MG63 (cell line): ENCODE data around the gene TNFAIP6. TPM values are rescaled to one million over a fixed set of nuclear protein-coding genes. Genes with fewer than 3 reads are reported as not detected.
"Not testable (repeated sequence)": the region's sequence is repeated elsewhere in the genome, so short reads cannot be mapped to it uniquely, and the experiment has no call there.

ENCODE experiments used
- DNase-seq: peaks from one replicate; pipeline ENCODE4 v3.0.0-alpha.2; 2020
- H3K27me3 ChIP-seq: fragments of 250-450 bp; sonication (Bioruptor Pico); 2 replicates; pipeline ENCODE4 v1.5.1; 2020; ENCODE audit warnings: mild to moderate bottlenecking, moderate library complexity
- H3K36me3 ChIP-seq: fragments of 250-450 bp; sonication (Bioruptor Pico); 2 replicates; pipeline ENCODE4 v1.5.1; 2020; ENCODE audit warnings: mild to moderate bottlenecking, moderate library complexity
- H3K4me3 ChIP-seq: fragments of 250-450 bp; sonication (Bioruptor Pico); 2 replicates; pipeline ENCODE4 v1.5.1; 2020; ENCODE audit warnings: mild to moderate bottlenecking, moderate library complexity
- H3K9me3 ChIP-seq: fragments of 250-450 bp; sonication (Bioruptor Pico); 2 replicates; pipeline ENCODE4 v1.5.1; 2020; ENCODE audit warnings: mild to moderate bottlenecking, moderate library complexity
- total RNA-seq: library from RNA; depleted of rRNA; stranded (reverse); fragments of >200 nt; shearing (Covaris generic); gene quantifications from 2 replicates; pipeline ENCODE4 v1.2.3, GENCODE V29; 2014; ENCODE audit warnings: low replicate concordance; rRNA removed

Gene TNFAIP6
- total RNA-seq, 1 experiment from 2014 or later = 1.8 TPM

GRCh38 chr2:151399981-151400380 is 42.6 kb downstream of the TNFAIP6 start:
- Histone ChIP-seq H3K9me3 (no peaks in the 10 kb centered on the region), H3K4me3 (no peak overlapping the region), H3K36me3 (no peaks in the 10 kb centered on the region), H3K27me3 (no peaks in the 10 kb centered on the region)
- no peak for DNase-seq

DNA sequence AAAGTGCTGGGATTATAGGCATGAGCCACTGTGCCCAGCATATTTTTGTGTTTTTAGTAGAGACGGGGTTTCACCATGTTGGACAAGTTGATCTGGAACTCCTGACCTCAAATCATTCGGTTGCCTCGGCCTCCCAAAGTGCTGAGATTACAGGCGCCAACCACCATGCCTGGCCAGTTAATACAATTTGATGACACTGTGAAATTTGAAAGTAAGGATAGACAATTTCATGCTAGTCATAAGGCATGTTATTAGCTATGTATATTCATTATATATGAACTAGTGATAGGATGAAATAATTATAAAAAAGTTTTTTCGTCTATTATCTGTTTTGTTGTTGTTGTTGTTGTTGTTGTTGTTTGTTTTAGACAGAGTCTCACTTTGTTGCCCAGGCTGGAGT is 43.8 kb downstream of the TNFAIP6 start:
- no peaks in the 10 kb centered on the region for H3K27me3 ChIP-seq
- H3K36me3 ChIP-seq = no peaks in the 10 kb centered on the region
- H3K4me3 ChIP-seq = no peak overlapping the region
- no peak for DNase-seq
- H3K9me3 ChIP-seq = no peaks in the 10 kb centered on the region

GRCh38 chr2:151403914-151404313 is 46.5 kb downstream of the TNFAIP6 start:
- DNase-seq = no peak
- H3K27me3 ChIP-seq = no peaks in the 10 kb centered on the region
- no peaks in the 10 kb centered on the region for H3K36me3 ChIP-seq
- no peaks in the 10 kb centered on the region for H3K9me3 ChIP-seq
- H3K4me3 ChIP-seq = no peak overlapping the region

GRCh38 chr2:151405376-151405775 is 48.0 kb downstream of the TNFAIP6 start:
- no peaks in the 10 kb centered on the region for H3K9me3 ChIP-seq
- no peak overlapping the region for H3K4me3 ChIP-seq
- H3K27me3 ChIP-seq = no peaks in the 10 kb centered on the region
- DNase-seq = no peak
- no peaks in the 10 kb centered on the region; the same call in 1 of the 2 replicates for H3K36me3 ChIP-seq

GRCh38 chr2:151407281-151407680 is 49.9 kb downstream of the TNFAIP6 start:
- Histone ChIP-seq H3K36me3 (peaks cover 16% of the 10 kb centered on the region), H3K4me3 (no peak overlapping the region), H3K27me3 (no peaks in the 10 kb centered on the region), H3K9me3 (no peaks in the 10 kb centered on the region)
- DNase-seq = no peak

- peaks cover 32% of the 10 kb centered on the region for H3K36me3 ChIP-seq
- no peak for DNase-seq
- no peaks in the 10 kb centered on the region for H3K9me3 ChIP-seq
- peak overlapping the region; percentile 82 for H3K4me3 ChIP-seq
- H3K27me3 ChIP-seq = no peaks in the 10 kb centered on the region
Observed at GRCh38 chr2:151408788-151409600, 51.6 kb downstream of the TNFAIP6 start.

GRCh38 chr2:151409601-151410484 is 52.5 kb downstream of the TNFAIP6 start, which contains the start of gene RIF1:
Gene RIF1 (plus strand): TSS chr2:151409902. CDS start chr2:151410424, 522 bp downstream.
- Histone ChIP-seq H3K4me3 (peak within 1 kb of the TSS; percentile 82), H3K36me3 (peaks cover 39% of the 10 kb centered on the region), H3K9me3 (no peaks in the 10 kb centered on the region), H3K27me3 (no peaks in the 10 kb centered on the region)
- DNase-seq = peak; percentile 96

GRCh38 chr2:151410485-151410834 is 53.1 kb downstream of the TNFAIP6 start:
- DNase-seq = peak; percentile 48
- H3K36me3 ChIP-seq = peaks cover 42% of the 10 kb centered on the region

DNA sequence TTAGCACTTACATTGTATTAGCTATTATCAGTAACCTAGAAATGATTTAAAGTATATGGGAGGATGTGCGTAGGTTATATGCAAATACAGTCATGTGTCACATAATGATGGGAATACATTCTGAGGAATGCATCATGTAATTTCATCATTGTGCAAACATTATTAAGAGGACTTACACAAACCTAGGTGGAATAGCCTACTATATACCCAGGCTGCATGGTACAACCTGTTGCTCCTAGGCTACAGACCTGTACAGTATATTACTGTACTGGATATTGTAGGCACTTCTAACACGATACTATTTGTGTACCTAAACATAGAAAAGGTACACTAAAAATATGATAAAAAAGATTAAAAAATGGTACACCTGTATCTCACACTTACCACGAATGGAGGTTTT is 60.3 kb downstream of the TNFAIP6 start:
- DNase-seq = no peak
- Histone ChIP-seq H3K36me3 (peaks cover 88% of the 10 kb centered on the region), H3K9me3 (no peaks in the 10 kb centered on the region), H3K27me3 (no peaks in the 10 kb centered on the region), H3K4me3 (no peak overlapping the region)

More at GRCh38 chr2:151410485-151410834, 53.1 kb downstream of the TNFAIP6 start:
- Histone ChIP-seq H3K4me3 (peak overlapping the region; percentile 82), H3K9me3 (no peaks in the 10 kb centered on the region), H3K27me3 (no peaks in the 10 kb centered on the region)

GRCh38 chr2:151421681-151422080 is 64.3 kb downstream of the TNFAIP6 start:
- H3K4me3 ChIP-seq, H3K9me3 ChIP-seq, DNase-seq, H3K27me3 ChIP-seq: not testable (repeated sequence)
- peaks cover 86% of the 10 kb centered on the region for H3K36me3 ChIP-seq

DNA sequence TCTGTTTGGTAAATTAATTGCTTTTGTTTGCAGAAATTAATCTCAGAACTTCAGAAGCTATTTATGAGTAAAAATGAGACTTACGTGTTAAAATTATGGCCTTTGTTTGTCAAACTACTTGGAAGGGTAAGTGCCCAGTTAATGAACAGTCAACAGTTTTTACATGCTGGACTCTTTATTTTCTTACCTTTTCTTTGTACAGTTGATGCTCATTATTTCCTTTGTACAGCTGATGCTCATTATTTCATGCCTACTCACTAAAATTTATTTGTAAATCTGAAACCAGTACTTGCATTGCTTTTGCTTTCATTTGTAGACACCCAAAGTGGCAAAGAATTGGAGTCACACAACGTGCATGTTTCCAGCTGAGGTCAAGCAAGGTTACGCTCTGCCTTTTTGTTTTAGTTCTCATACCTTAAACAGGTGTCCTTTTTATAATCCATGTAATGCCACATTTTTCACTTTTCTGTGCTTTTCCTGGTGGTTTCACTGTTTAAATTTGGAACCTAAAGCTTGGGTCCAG is 65.6 kb downstream of the TNFAIP6 start:
- peaks cover 83% of the 10 kb centered on the region for H3K36me3 ChIP-seq
- no peaks in the 10 kb centered on the region for H3K27me3 ChIP-seq
- H3K9me3 ChIP-seq = no peaks in the 10 kb centered on the region
- DNase-seq = no peak
- H3K4me3 ChIP-seq = no peak overlapping the region

DNA sequence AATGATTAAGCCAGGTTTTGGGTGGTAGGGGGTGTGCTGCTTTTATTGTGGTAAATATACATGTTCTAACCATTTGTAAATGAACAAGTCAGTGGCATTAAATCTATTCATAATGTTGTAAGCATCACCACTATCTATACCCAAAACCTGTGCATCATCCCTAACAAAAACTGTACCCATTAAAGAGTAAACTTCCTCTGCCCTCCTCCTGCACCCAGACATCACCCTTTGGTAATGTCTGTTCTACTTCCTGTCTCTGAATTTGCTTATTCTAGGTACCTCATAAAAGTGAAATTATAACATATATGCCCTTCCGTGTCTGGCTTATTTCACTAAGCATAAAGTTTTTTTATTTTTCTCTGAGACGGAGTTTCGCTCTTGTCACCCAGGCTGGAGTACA is 66.4 kb downstream of the TNFAIP6 start:
- H3K27me3 ChIP-seq = no peaks in the 10 kb centered on the region
- H3K36me3 ChIP-seq = peaks cover 83% of the 10 kb centered on the region
- no peak overlapping the region for H3K4me3 ChIP-seq
- DNase-seq = no peak
- H3K9me3 ChIP-seq = no peaks in the 10 kb centered on the region

Other genes with a start within 250 kb of the TNFAIP6 start
- 1.9 and 3.8 TPM in 2 replicates for gene RBM43, start 95.7 kb upstream of the TNFAIP6 start, total RNA-seq
- gene NMI, start 67.9 kb upstream of the TNFAIP6 start, total RNA-seq = 8.6 and 11.8 TPM in 2 replicates
- 25.4 and 32.4 TPM in 2 replicates for gene RIF1, start 52.3 kb downstream of the TNFAIP6 start, total RNA-seq